NCI-H2081 (cell line): Measurements from ENCODE around the gene DOCK4.
"Not testable (repeated sequence)": the region's sequence is repeated elsewhere in the genome, so short reads cannot be mapped to it uniquely, and the experiment has no call there.

Source experiments
- DNase-seq, 2 experiments: peaks; one replicate each; lab custom pipeline; 2025; lab: John Stamatoyannopoulos, UW

Gene DOCK4

GRCh38 chr7:111908673-111909072, 297.5 kb downstream of the DOCK4 start:
- not testable (repeated sequence) for DNase-seq

- DNase-seq, result no peak
These were observed 302.4 kb downstream of the DOCK4 start for GRCh38 chr7:111903797-111904196.

DNA sequence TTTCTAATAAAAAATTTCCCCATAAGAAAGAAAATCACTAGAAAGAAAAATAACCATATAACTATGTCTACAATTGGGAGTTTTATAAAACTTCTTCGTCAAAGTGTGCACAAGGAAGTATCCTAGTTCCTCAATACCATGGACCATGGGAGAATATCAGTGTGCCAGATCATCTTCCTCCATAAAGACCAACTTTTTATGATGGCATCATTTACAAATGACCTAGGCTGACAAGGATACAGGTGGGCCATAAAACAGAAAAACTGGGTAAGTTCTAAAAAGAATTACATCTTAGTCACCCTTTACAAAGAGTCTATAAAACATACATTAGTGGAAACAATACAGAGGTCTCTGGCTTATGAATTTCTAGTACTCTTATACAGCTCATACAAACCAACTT, 303.2 kb downstream of the DOCK4 start:
- DNase-seq, result no peak

DNA sequence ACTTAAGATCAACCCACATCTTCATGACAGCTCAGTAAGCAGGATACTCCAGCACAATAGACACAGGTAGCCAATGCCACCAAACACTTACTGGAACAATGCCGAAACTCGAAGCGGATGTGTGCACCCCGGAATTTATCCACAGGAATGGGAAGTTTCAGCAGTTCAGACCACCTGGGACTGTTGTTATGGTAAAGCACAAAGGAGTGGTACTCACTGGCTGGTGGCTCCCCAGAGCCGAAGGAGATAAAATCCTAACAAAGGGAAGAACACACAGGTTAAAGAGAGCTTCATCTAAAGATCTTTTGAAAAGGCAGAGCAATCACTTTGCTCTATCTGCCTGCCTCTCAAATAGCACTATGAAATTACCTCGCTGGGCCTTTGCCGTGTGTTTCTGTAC, 305.9 kb downstream of the DOCK4 start:
- no peak for DNase-seq

DNA sequence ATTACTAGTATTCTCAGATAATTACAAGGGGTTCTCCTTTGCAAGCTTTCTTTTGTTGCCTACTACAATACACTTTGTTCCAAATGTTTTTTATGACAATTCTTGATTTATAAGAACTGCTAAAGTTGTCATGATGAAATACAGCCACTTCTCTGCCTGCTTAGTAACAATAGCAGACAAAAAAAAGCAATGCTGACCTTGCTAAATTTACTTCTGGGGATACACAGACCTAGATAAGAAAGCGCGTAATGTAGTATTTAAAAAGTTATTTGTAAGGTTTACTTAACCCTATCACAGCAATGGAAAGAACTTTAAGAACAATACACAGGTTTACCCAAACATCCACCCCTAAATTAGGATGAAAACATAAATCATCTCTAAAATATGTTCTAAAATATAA, 311.1 kb downstream of the DOCK4 start:
- no peak for DNase-seq

- no peak for DNase-seq
These were observed 311.7 kb downstream of the DOCK4 start for GRCh38 chr7:111894518-111894917.

DNA sequence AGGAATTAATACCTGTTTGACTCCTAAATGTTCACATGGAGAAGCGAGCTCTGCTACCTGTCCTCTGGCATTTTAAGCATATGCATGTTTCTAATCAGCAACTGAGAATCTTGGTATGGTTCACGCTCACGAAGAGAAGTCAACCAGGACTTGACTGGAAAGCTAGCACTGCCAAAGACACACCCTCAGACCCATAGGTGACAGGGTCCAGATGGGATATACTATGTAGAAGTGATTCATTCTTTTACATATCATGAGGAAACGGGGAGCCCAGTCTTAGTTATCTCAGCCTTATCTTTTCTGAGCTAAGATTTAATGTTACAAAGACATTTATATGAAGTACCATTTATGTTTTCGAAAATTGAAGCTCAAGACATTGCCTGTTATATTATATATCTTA, 313.0 kb downstream of the DOCK4 start:
- DNase-seq, result no peak

GRCh38 chr7:111892588-111892987, 313.6 kb downstream of the DOCK4 start:
- no peak for DNase-seq

DNA sequence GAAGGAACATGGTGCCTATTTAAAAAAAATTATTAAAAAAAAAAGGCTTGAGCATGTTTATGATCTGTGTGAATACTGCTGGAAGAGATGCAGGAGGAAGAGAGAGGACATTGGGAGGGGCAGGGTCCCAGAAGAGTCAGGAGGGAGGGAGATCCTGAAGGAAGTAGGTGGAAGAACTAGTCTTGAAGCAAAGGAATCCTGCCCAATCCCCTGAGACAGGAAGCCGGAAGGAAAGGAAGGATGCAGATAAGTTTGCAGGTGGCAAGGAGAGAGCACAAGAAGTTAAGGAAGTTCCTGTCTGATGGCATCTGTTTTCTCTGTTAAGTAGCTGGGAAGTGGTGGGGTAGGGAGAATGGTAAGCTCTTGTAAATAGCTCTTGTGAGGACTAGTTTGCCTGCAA, 318.5 kb downstream of the DOCK4 start:
- no peak for DNase-seq

DNA sequence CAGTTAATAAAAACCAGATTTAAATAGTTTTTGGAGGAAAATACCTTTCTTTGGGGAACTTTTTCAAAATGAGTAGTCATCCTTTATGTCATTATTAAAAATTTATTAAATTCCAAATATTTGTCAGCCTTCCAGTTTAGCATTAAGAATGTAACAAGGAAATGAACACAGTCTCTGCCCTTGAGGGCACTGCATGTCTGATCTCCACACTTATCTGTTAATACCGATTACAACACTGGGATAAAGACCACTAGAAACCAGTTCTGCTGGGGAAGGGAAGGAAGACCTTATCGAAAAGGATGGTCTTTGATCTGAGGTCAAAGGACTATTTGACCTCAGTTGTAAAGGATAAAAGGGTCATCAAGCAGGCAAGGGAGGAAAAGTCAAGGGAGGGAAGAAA, 320.0 kb downstream of the DOCK4 start:
- DNase-seq, result no peak

GRCh38 chr7:111883241-111883640, 323.0 kb downstream of the DOCK4 start:
- DNase-seq, result no peak

- DNase-seq, result no peak
These were observed 327.4 kb downstream of the DOCK4 start for GRCh38 chr7:111878785-111879184.

- DNase-seq, result no peak
These were observed 328.3 kb downstream of the DOCK4 start for GRCh38 chr7:111877931-111878330.

GRCh38 chr7:111873963-111874690, 332.1 kb downstream of the DOCK4 start:
- DNase-seq, result no peak

GRCh38 chr7:111873326-111873646, 332.9 kb downstream of the DOCK4 start:
- no peak for DNase-seq

- no peak for DNase-seq
These were observed 333.5 kb downstream of the DOCK4 start for GRCh38 chr7:111872450-111873325.

- no peak for DNase-seq
These were observed 334.9 kb downstream of the DOCK4 start for GRCh38 chr7:111871283-111871682.

GRCh38 chr7:111869280-111869679, 336.9 kb downstream of the DOCK4 start:
- no peak for DNase-seq

DNA sequence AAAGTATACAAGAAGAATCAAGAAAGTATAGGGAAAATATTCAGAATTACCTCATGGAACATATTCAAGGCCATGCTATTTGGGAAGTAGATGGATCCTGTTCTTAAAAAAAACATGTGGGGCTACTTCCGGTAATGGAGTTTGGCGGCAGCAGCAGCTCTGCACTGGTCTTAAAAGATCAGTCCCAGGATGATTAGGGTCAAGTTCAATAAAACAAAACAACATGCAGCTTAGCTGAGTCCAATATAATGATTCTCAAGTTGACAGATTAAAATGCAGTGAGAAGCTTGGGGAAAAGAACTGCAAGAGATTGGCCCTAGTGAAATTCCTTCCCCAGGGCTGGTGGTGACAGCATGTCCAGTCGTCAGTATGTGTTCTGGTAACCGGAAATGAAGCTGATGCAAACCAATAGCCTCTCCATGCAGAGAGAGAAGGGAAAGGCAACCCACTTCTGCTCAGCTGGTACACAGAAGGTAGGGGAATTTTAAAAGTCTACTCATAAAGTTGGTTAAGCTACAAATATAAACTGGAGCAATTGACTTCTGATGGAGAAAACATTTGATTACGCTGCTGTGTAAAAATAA, 338.8 kb downstream of the DOCK4 start:
- no peak for DNase-seq

DNA sequence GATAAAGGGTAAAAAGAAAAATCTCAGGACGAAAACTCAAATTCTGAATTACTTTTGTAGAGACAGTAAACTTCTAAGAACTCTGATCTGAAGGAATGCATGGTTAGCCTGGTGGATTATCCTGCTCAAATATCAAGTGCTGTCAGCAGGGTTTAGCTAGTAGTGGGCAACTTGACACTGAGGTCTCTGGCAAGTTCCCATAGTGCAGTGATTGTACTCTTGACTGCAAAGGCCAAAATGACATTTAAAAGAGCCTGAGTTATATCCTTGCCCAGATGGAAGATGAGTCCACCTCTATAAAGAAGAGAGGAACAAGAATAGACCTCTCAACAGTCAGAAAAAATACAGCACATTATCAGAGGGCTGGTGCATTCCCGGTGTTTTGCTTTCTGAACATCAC, 339.4 kb downstream of the DOCK4 start:
- DNase-seq, result no peak

GRCh38 chr7:111865430-111865829, 340.8 kb downstream of the DOCK4 start:
- DNase-seq, result no peak

- no peak for DNase-seq
These were observed 341.8 kb downstream of the DOCK4 start for GRCh38 chr7:111864291-111864976.

- DNase-seq, result no peak
These were observed 342.9 kb downstream of the DOCK4 start for GRCh38 chr7:111863269-111863668.
